ENCODE measurements around the gene PER2.

- TF ChIP-seq CTCF (IDR thresholded peaks at IDR 0.05) (no peak), MAX (CRISPR knock-in tag; IDR thresholded peaks at IDR 0.05) (no peak), ZNF121 (CRISPR knock-in tag; IDR thresholded peaks at IDR 0.05) (no peak), MLX (CRISPR knock-in tag; IDR thresholded peaks at IDR 0.05) (no peak), SP1 (CRISPR knock-in tag; conservative IDR thresholded peaks at IDR 0.05) (no peak), USF1 (CRISPR knock-in tag; IDR thresholded peaks at IDR 0.05) (no peak), CREB1 (CRISPR knock-in tag; IDR thresholded peaks at IDR 0.05) (no peak), ATF2 (CRISPR knock-in tag; IDR thresholded peaks at IDR 0.05; ENCODE audit: borderline replicate concordance, low read depth) (no peak), ZBTB21 (CRISPR knock-in tag; IDR thresholded peaks at IDR 0.05; ENCODE audit: borderline replicate concordance) (no peak), PRDM15 (CRISPR knock-in tag; IDR thresholded peaks at IDR 0.05) (no peak)
Measured at GRCh38 chr2:238284802-238285515, 3.5 kb downstream of the PER2 start.
